DMS79 treated with DMSO at 0.1 percent for 48 hours (cell line): ENCODE data around the gene TELO2.
A peak's percentile ranks its signal among the peaks of the same experiment; 100 is the strongest.
"Not testable (repeated sequence)": the region's sequence is repeated elsewhere in the genome, so short reads cannot be mapped to it uniquely, and the experiment has no call there.

Source experiments
- DNase-seq: peaks from one replicate; lab custom pipeline; 2025; lab: John Stamatoyannopoulos, UW

Gene TELO2

GRCh38 chr16:1457489-1458245 lies 35.5 kb upstream of the TELO2 start:
- DNase-seq, result no peak

GRCh38 chr16:1458336-1458976 lies 34.7 kb upstream of the TELO2 start:
- DNase-seq, result no peak

DNA sequence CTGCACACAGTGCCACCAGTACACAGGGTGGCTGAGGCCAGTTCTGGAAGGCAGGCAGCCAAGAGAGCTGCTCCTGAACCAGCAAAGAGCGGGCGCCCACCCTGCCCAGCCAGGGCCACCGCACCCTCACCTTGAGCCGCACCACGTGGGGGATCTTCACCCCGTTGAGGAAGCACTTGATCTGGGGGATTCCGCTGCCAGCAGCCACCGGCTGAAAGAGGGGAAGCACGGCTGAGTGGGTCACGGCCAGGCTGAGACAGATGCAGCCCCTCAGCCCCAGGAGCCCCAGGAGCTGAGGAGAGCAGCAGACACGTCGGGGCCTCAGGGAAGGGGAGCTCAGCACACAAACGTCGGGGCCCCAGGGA lies 34.2 kb upstream of the TELO2 start:
- no peak for DNase-seq

GRCh38 chr16:1459967-1460366 lies 33.2 kb upstream of the TELO2 start:
- DNase-seq, result no peak

DNA sequence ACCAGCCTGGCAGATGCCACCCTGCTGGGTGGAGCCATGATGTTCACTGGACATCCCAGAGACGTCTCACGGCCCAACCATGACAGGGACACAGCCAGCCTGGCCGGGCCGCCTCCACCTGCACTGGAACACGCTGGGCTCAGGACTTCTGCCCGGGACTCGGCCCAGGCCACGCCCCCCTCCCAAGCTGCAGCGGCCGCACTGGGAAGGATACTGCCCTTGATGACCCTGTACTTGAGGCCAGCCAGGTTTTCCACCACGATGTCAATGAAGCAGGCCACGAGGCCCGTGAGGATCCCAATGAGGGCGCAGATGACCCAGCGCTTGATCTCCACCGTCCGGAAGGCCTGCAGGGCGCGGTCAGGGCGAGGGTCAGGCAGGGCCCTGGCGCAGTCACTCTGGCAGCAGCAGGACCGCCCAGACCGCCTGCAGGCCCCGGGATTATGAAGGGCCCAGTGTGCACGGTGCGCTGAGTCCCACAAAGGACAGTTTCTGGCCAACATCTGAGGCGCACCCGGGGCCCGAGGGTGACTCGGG lies 32.5 kb upstream of the TELO2 start:
- no peak for DNase-seq

GRCh38 chr16:1461146-1461545 lies 32.0 kb upstream of the TELO2 start:
- no peak for DNase-seq

GRCh38 chr16:1464196-1464893 lies 28.8 kb upstream of the TELO2 start:
- DNase-seq, result no peak

DNA sequence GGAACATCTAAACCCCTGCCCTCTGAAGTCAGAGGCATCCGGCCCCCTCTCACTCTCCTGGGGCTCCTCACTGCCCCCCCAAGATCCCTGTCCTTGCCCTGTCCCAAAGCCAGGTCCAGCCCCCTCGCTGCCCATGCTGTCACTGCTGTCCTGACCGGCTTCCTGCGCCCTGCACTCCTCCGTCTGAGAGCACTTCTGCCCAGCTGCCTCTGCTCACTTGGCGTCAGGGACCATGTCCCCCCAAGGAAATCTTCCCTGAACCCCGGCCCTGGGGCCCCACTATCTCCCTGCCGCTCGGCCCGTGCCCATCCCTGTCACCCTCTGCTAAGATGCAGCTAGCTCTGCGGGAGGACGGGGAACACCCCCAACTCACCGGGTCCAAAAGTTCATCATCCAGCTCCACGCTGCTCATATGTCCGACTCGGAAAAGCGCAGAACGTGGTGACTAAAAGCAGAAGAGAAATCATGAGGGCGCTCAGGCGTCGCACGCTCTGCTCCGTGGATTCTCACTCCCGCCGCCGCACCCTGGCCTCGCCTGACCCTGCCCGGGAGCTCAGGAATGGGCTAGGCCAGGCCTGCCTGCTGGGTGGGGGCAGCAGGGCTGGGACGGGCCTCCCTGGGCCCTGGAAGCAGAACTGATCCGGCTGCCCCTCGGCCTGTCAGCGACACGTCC lies 28.1 kb upstream of the TELO2 start:
- no peak for DNase-seq

GRCh38 chr16:1465567-1465915 lies 27.6 kb upstream of the TELO2 start:
- no peak for DNase-seq

- no peak for DNase-seq
Observed at GRCh38 chr16:1466054-1466453, 27.1 kb upstream of the TELO2 start.

DNA sequence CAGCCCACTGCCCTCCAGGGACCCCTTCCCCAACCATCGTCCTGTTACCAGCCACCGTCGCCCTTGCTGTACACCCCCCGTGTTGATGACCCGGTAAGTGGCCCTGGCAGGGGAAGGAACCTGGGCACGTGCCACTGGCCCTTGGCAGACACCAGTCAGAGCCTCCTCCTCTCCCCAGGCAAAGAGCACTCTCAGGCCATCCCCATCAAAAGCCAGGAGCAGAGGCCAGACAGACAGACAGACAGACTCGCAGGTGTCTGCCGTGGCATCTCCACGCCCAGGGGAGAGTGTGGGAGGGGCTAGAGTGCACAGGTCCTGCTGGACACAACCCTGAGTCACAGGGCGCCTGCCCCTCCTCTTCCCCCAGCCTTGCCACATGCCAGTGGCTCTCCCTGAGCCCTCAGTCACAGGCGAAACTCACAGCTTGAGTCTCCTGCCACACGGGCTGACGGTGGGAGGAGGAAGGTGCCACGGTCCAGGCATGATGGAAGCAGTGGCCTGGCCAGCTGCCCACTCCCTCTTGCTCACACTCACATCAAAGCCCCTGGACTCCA lies 26.1 kb upstream of the TELO2 start:
- no peak for DNase-seq

DNA sequence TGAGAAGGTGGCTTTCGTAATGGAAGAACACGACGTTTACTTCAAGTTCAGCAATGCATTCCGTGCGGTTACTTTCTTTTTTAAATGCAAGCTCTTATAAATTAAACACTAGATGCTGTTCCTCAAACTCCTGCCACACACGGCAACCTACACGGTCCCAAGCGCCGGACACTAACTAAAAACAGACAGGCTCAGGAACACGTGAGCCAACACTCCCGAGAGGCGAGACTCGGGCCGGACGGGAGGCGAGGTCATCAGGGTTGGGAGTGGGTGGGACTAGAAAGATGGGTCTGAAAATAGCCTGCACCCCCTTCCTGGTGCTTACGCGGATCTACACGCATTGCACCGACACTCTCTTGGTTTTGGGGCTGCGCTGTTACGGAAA lies 24.7 kb upstream of the TELO2 start:
- no peak for DNase-seq

DNA sequence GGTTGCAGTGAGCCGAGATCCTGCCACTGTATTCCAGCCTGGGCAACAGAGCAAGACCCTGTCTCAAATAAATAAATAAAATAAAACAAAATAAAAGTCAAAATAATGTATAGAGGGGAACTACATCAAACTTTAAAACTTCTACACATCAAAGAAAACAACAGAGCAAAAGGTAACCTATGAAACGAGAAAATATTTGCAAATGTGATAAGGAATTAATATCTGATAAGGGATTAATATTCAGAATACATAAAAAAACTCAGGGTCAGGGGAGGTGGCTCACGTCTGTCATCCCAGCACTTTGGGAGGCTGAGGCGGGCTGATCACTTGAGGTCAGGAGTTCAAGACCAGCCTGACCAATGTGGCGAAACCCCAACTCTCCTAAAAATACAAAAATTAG lies 24.0 kb upstream of the TELO2 start:
- not testable (repeated sequence) for DNase-seq

- DNase-seq, result no peak
Observed at GRCh38 chr16:1469693-1470201, 23.4 kb upstream of the TELO2 start.

- DNase-seq, result no peak
Observed at GRCh38 chr16:1470481-1471251, 22.5 kb upstream of the TELO2 start.

GRCh38 chr16:1471569-1472194 lies 21.5 kb upstream of the TELO2 start:
- DNase-seq, result no peak

DNA sequence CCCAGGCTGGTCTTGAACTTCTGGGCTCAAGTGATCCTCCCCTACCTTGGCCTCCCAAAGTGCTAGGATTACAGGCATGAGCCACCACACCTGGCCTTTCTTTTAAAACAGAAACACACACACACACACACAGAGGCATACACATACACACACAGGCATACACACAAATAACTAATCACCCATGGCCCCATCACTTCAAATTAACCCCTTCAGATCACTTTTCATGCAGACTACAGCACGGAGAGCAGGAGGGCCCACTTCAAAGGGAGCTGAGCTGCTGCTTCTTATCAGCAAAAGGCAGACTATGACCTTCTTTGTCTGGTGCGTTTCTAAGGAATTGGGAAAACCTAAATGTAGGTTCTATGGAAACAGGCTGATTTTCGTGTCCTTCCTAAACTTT lies 20.2 kb upstream of the TELO2 start:
- DNase-seq, result no peak

- DNase-seq, result no peak
Observed at GRCh38 chr16:1474082-1474795, 18.9 kb upstream of the TELO2 start.

GRCh38 chr16:1474796-1475551 lies 18.2 kb upstream of the TELO2 start, which contains the start of gene CLCN7:
TSS of gene CLCN7 (minus strand) at chr16:1475028. CDS start at chr16:1474974, 54 bp downstream.
- peak; percentile 48 for DNase-seq
